Trophoblast cell (in vitro differentiated cells and primary cell): Measurements from ENCODE around the gene ATG13.
A peak's percentile ranks its signal among the peaks of the same experiment; 100 is the strongest.

Experiments used
- DNase-seq, 2 donors: peaks; one replicate each; pipeline ENCODE4 v3.0.0-alpha.2; 2016
- H2AFZ ChIP-seq: 2 replicates; pipeline ENCODE4 v1.6.1; 2013; ENCODE audit warnings: low read length, moderate library complexity, mild to moderate bottlenecking; ENCODE audit not compliant: insufficient read depth, poor library complexity
- H2AK5ac ChIP-seq: 2 replicates; pipeline ENCODE4 v1.6.1; 2013; ENCODE audit warnings: mild to moderate bottlenecking, low read length
- H2BK120ac ChIP-seq: 2 replicates; pipeline ENCODE4 v1.6.1; 2013; ENCODE audit warnings: low read length, mild to moderate bottlenecking, moderate library complexity; ENCODE audit not compliant: insufficient read depth, poor library complexity
- H2BK12ac ChIP-seq: 2 replicates; pipeline ENCODE4 v1.6.1; 2013; ENCODE audit warnings: mild to moderate bottlenecking, low read length, moderate library complexity
- H2BK5ac ChIP-seq: 2 replicates; pipeline ENCODE4 v1.6.1; 2013; ENCODE audit warnings: low read length, low read depth, moderate library complexity, mild to moderate bottlenecking; ENCODE audit not compliant: poor library complexity
- H3K14ac ChIP-seq: 2 replicates; pipeline ENCODE4 v1.6.1; 2013; ENCODE audit warnings: mild to moderate bottlenecking, low read length
- H3K18ac ChIP-seq: 2 replicates; pipeline ENCODE4 v1.6.1; 2013; ENCODE audit warnings: mild to moderate bottlenecking, low read length
- H3K23ac ChIP-seq: 2 replicates; pipeline ENCODE4 v1.6.1; 2013; ENCODE audit warnings: low read length
- H3K27ac ChIP-seq: 2 replicates; pipeline ENCODE4 v1.5.1; 2013; ENCODE audit warnings: low read depth, mild to moderate bottlenecking, inconsistent platforms, low read length, moderate library complexity
- H3K27me3 ChIP-seq: 2 replicates; pipeline ENCODE4 v1.6.1; 2013; ENCODE audit warnings: inconsistent platforms, mild to moderate bottlenecking, low read length, moderate library complexity; ENCODE audit not compliant: insufficient read depth
- H3K36me3 ChIP-seq, 2 experiments: 1 replicate in 1 of 2; 2 replicates in 1 of 2; pipeline ENCODE4 v1.6.1; 2013; ENCODE audit warnings: low read length in 2 of 2, mild to moderate bottlenecking in 2 of 2, moderate library complexity in 1 of 2; ENCODE audit not compliant: insufficient read depth in 2 of 2, control insufficient read depth in 1 of 2
- H3K4ac ChIP-seq: 2 replicates; pipeline ENCODE4 v1.6.1; 2013; ENCODE audit warnings: low read depth, mild to moderate bottlenecking, low read length, moderate library complexity
- H3K4me1 ChIP-seq, 2 experiments: 1 replicate in 1 of 2; 2 replicates in 1 of 2; pipeline ENCODE4 v1.6.1; 2013; ENCODE audit warnings: low read length in 2 of 2, mild to moderate bottlenecking in 2 of 2, moderate library complexity in 1 of 2; ENCODE audit not compliant: insufficient read depth in 2 of 2, control insufficient read depth in 1 of 2
- H3K4me2 ChIP-seq: 2 replicates; pipeline ENCODE4 v1.6.1; 2013; ENCODE audit warnings: inconsistent platforms, mild to moderate bottlenecking, low read length, moderate library complexity
- H3K4me3 ChIP-seq: 2 replicates; pipeline ENCODE4 v1.5.1; 2013; ENCODE audit warnings: mild to moderate bottlenecking, low read depth, low read length, inconsistent platforms
- H3K79me1 ChIP-seq: one replicate; pipeline ENCODE4 v1.6.1; 2013; ENCODE audit warnings: low read length
- H3K79me2 ChIP-seq: 2 replicates; pipeline ENCODE4 v1.6.1; 2013; ENCODE audit warnings: low read length, mild to moderate bottlenecking; ENCODE audit not compliant: control insufficient read depth, insufficient read depth, poor library complexity
- H3K9ac ChIP-seq: 2 replicates; pipeline ENCODE4 v1.6.1; 2013; ENCODE audit warnings: mild to moderate bottlenecking, low read length
- H3K9me3 ChIP-seq: 2 replicates; pipeline ENCODE4 v1.6.1; 2013; ENCODE audit warnings: low read depth, mild to moderate bottlenecking, control low read depth, inconsistent platforms, low read length; ENCODE audit not compliant: insufficient read depth
- H4K12ac ChIP-seq: 2 replicates; pipeline ENCODE4 v1.6.1; 2013; ENCODE audit warnings: low read depth, mild to moderate bottlenecking, low read length, moderate library complexity
- H4K8ac ChIP-seq: 2 replicates; pipeline ENCODE4 v1.6.1; 2013; ENCODE audit warnings: low read depth, mild to moderate bottlenecking, low read length, moderate library complexity
- H4K91ac ChIP-seq: one replicate; pipeline ENCODE4 v1.6.1; 2013; ENCODE audit warnings: low read depth, mild to moderate bottlenecking, low read length, moderate library complexity
- WGBS: extraction: QIAGEN DNeasy Blood & Tissue Kit; methylation state at CpG from one replicate; pipeline ENCODE4 v1.1.7; 2013; ENCODE audit warnings: missing lambda C conversion rate; ENCODE audit not compliant: insufficient read length, insufficient coverage; ENCODE audit errors: extremely low coverage; 5-methylcytosine and 5-hydroxymethylcytosine counted together

Gene ATG13

GRCh38 chr11:46658259-46658658 lies 40.9 kb downstream of the ATG13 start:
- Histone ChIP-seq H2BK12ac (no peak overlapping the region), H3K4me1 (peaks cover 5% of the 10 kb centered on the region in 2 experiments), H2BK120ac (no peak overlapping the region), H3K79me1 (peaks cover 2% of the 10 kb centered on the region), H3K14ac (no peak overlapping the region), H3K9me3 (no peaks in the 10 kb centered on the region), H3K18ac (no peak overlapping the region), H3K23ac (no peak overlapping the region), H3K9ac (no peak overlapping the region), H3K4me2 (no peak overlapping the region), H3K4me3 (no peak overlapping the region), H4K91ac (peak overlapping the region; percentile 36), H4K12ac (no peak overlapping the region), H2AK5ac (no peak overlapping the region), H3K4ac (no peak overlapping the region), H4K8ac (no peak overlapping the region), H3K27me3 (no peaks in the 10 kb centered on the region), H2AFZ (no peak overlapping the region), H3K79me2 (no peaks in the 10 kb centered on the region), H3K27ac (peak overlapping the region; percentile 55), H3K36me3 (peaks cover 30 to 33% of the 10 kb centered on the region in 2 experiments), H2BK5ac (no peak overlapping the region)
- no CpG with 5 or more reads among the region's 4 CpGs for WGBS
- DNase-seq, result peak in 1 of 2 donors; percentile 32

GRCh38 chr11:46659908-46660307 lies 42.6 kb downstream of the ATG13 start:
- Histone ChIP-seq H3K9me3 (no peaks in the 10 kb centered on the region), H3K9ac (no peak overlapping the region), H3K4ac (no peak overlapping the region), H3K4me1 (peaks cover 5 to 10% of the 10 kb centered on the region in 2 experiments), H3K79me2 (no peaks in the 10 kb centered on the region), H4K91ac (no peak overlapping the region), H4K8ac (no peak overlapping the region), H2AFZ (no peak overlapping the region), H2BK120ac (no peak overlapping the region), H3K18ac (no peak overlapping the region), H3K14ac (no peak overlapping the region), H3K4me2 (no peak overlapping the region), H2BK12ac (no peak overlapping the region), H3K36me3 (peaks cover 31 to 41% of the 10 kb centered on the region in 2 experiments), H3K79me1 (peaks cover 2% of the 10 kb centered on the region), H2BK5ac (no peak overlapping the region), H3K27ac (no peak overlapping the region), H2AK5ac (no peak overlapping the region), H3K23ac (peak overlapping the region; percentile 35), H3K27me3 (no peaks in the 10 kb centered on the region), H4K12ac (no peak overlapping the region), H3K4me3 (no peak overlapping the region)
- DNase-seq, result peak in 1 of 2 donors; percentile 55
- no CpG with 5 or more reads among the region's 1 CpG for WGBS

DNA sequence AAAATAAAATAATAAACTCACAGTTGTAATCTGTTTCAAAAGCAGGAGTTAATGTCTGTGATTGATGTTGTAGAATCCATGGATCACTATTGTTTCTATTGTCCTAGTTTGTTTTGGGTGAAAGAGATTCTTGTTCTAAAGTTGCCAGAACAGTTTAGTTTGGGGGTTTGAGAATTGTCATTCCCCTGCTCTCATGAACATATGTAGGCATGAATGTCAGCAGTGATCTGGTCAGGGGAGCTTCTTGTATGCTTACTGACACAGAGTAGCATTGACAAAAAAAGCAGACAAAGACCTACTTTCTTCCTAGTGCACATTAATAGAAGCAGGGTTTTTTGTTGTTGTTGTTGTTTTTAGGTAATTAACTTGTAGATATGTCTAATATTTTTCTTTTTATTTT lies 44.5 kb downstream of the ATG13 start:
- no peaks in the 10 kb centered on the region for H3K9me3 ChIP-seq
- H3K4ac ChIP-seq, result no peak overlapping the region
- H2BK120ac ChIP-seq, result no peak overlapping the region
- H4K12ac ChIP-seq, result no peak overlapping the region
- H2BK12ac ChIP-seq, result no peak overlapping the region
- no peak overlapping the region for H3K4me3 ChIP-seq
- H3K36me3 ChIP-seq, result peaks cover 40 to 52% of the 10 kb centered on the region in 2 experiments
- H3K23ac ChIP-seq, result no peak overlapping the region
- H2AK5ac ChIP-seq, result no peak overlapping the region
- H3K79me1 ChIP-seq, result peaks cover 2% of the 10 kb centered on the region
- H3K14ac ChIP-seq, result no peak overlapping the region
- H3K9ac ChIP-seq, result no peak overlapping the region
- no peak overlapping the region for H4K91ac ChIP-seq
- peaks cover 5 to 10% of the 10 kb centered on the region in 2 experiments for H3K4me1 ChIP-seq
- no peaks in the 10 kb centered on the region for H3K27me3 ChIP-seq
- H2AFZ ChIP-seq, result no peak overlapping the region
- DNase-seq, result no peak
- no peak overlapping the region for H3K4me2 ChIP-seq
- H3K18ac ChIP-seq, result no peak overlapping the region
- H2BK5ac ChIP-seq, result no peak overlapping the region
- H4K8ac ChIP-seq, result no peak overlapping the region
- H3K27ac ChIP-seq, result no peak overlapping the region
- H3K79me2 ChIP-seq, result no peaks in the 10 kb centered on the region

DNA sequence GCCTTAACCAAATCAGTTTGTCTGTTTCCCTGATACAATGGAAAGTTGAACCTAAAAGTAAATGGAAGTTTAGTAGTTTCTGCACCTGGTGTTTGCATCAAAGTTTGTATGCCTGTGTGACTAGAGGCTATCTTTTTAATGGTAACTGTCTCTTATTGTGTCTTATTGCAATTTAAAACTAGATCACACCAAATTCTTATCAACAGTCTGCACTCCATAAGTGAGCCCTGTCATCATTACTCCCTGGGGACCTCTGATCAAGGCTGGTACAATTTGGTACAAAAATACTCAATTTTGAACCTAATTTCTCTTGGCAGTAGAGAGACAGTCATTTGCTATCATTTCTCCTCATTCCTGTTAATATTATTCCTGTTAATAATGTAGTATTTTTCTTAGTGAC lies 45.0 kb downstream of the ATG13 start:
- no peak for DNase-seq
- Histone ChIP-seq H3K27ac (no peak overlapping the region), H3K18ac (no peak overlapping the region), H3K4me3 (no peak overlapping the region), H2BK12ac (no peak overlapping the region), H3K14ac (no peak overlapping the region), H3K79me2 (no peaks in the 10 kb centered on the region), H3K4me2 (no peak overlapping the region), H4K8ac (no peak overlapping the region), H2BK5ac (no peak overlapping the region), H3K23ac (no peak overlapping the region), H3K4ac (no peak overlapping the region), H2AK5ac (no peak overlapping the region), H2BK120ac (no peak overlapping the region), H3K36me3 (peaks cover 44 to 53% of the 10 kb centered on the region in 2 experiments), H4K91ac (no peak overlapping the region), H2AFZ (no peak overlapping the region), H3K9me3 (no peaks in the 10 kb centered on the region), H3K4me1 (peaks cover 3 to 8% of the 10 kb centered on the region in 2 experiments), H3K79me1 (peaks cover 2% of the 10 kb centered on the region), H3K9ac (no peak overlapping the region), H4K12ac (no peak overlapping the region), H3K27me3 (no peaks in the 10 kb centered on the region)
